ENCODE measurements around the gene TFEB.
A peak's percentile ranks its signal among the peaks of the same experiment; 100 is the strongest.

Gene TFEB

DNA sequence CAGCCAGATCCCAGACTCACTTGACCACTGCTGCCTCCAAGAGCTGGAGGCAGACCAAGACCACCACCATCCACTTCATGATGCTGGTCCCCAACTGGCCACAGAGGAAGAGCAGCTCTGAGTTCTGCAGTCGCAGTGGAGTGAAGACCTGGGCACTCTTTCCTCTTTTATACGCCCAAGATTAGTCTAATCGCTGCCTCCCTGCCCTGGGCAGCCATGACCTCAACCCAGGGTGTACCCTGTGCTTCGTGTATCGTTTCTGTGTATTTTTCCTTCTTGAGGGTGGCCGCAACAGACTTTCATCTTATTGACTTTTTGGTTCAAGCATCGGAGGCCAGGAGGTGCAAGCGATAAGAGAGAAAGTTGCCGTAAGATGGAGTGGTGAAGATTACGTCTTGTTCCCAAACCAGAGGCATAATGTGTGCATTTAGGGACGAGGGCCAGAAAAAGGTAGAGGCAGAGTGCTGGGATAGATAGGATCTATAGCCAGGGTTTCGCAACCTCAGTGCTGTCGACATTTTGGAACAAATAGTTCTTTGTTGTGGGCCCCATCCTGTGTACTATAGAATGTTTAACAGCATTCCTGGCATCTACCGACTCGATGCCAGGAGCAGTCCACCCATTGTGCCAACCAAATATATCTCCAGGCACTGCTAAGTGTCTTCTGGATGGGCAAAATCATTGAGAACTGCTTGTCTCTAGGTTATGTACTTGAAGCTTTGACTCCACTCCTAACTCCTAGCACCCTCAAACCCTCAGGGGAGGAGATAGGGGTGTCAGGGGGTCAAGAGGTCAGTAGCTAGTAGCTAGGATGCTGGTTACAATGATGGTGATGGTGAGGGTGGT is 12.1 kb upstream of the TFEB start, which contains the start of gene PGC:
TSS of gene PGC (minus strand) at position 142 of the 846 bp plus-strand sequence. CDS start at position 79, 63 bp downstream.
- TF ChIP-seq, protein P1, sequence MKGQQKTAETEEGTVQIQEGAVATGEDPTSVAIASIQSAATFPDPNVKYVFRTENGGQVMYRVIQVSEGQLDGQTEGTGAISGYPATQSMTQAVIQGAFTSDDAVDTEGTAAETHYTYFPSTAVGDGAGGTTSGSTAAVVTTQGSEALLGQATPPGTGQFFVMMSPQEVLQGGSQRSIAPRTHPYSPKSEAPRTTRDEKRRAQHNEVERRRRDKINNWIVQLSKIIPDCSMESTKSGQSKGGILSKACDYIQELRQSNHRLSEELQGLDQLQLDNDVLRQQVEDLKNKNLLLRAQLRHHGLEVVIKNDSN (IDR thresholded peaks at IDR 0.05), result no peak
- TF ChIP-seq CEBPB (IDR thresholded peaks at IDR 0.05), result peak; percentile 78

DNA sequence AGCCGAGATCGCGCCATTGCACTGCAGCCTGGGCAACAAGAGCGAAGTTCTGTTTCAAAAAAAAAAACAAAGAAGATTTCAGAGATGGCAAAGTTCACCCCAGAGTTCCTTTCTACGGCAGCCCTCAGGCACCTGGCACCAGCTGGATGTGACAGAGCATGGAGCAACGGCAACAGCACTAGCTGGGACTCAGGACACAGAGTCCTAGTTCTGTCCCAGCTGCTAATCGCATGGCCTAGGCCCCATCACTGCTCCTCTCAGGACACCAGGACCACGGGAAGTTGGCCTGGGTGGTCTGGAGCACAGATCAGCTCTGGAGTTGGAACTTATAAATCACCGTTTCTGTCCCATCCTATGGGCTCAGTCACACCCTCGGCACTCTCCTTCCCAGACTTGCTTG is 10.7 kb upstream of the TFEB start:
- TF ChIP-seq RAD21 (IDR thresholded peaks at IDR 0.05; ENCODE audit: low read depth) (no peak), TCF12 (IDR thresholded peaks at IDR 0.05; ENCODE audit: low read depth) (no peak), ZBTB7A (IDR thresholded peaks at IDR 0.05; ENCODE audit: low read depth) (no peak), TAF1 (IDR thresholded peaks at IDR 0.05; ENCODE audit: low read depth) (no peak), TEAD4 (IDR thresholded peaks at IDR 0.05) (no peak), YY1 (IDR thresholded peaks at IDR 0.05; ENCODE audit: low read depth) (no peak), EGR1 (IDR thresholded peaks at IDR 0.05) (no peak), FOXM1 (IDR thresholded peaks at IDR 0.05; ENCODE audit: borderline replicate concordance, low read depth) (no peak), CREB1 (IDR thresholded peaks at IDR 0.05; ENCODE audit: low read depth) (no peak), CEBPB (IDR thresholded peaks at IDR 0.05) (no peak), NFIC (IDR thresholded peaks at IDR 0.05) (no peak), EP300 (IDR thresholded peaks at IDR 0.05; ENCODE audit: borderline replicate concordance) (no peak)
- TF ChIP-seq, protein P2, sequence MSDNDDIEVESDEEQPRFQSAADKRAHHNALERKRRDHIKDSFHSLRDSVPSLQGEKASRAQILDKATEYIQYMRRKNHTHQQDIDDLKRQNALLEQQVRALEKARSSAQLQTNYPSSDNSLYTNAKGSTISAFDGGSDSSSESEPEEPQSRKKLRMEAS (IDR thresholded peaks at IDR 0.05), result no peak
- TF ChIP-seq, protein P1 (IDR thresholded peaks at IDR 0.05), result no peak
- TF ChIP-seq, protein P3, sequence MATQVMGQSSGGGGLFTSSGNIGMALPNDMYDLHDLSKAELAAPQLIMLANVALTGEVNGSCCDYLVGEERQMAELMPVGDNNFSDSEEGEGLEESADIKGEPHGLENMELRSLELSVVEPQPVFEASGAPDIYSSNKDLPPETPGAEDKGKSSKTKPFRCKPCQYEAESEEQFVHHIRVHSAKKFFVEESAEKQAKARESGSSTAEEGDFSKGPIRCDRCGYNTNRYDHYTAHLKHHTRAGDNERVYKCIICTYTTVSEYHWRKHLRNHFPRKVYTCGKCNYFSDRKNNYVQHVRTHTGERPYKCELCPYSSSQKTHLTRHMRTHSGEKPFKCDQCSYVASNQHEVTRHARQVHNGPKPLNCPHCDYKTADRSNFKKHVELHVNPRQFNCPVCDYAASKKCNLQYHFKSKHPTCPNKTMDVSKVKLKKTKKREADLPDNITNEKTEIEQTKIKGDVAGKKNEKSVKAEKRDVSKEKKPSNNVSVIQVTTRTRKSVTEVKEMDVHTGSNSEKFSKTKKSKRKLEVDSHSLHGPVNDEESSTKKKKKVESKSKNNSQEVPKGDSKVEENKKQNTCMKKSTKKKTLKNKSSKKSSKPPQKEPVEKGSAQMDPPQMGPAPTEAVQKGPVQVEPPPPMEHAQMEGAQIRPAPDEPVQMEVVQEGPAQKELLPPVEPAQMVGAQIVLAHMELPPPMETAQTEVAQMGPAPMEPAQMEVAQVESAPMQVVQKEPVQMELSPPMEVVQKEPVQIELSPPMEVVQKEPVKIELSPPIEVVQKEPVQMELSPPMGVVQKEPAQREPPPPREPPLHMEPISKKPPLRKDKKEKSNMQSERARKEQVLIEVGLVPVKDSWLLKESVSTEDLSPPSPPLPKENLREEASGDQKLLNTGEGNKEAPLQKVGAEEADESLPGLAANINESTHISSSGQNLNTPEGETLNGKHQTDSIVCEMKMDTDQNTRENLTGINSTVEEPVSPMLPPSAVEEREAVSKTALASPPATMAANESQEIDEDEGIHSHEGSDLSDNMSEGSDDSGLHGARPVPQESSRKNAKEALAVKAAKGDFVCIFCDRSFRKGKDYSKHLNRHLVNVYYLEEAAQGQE (IDR thresholded peaks at IDR 0.05; ENCODE audit: low read depth), result no peak

DNA sequence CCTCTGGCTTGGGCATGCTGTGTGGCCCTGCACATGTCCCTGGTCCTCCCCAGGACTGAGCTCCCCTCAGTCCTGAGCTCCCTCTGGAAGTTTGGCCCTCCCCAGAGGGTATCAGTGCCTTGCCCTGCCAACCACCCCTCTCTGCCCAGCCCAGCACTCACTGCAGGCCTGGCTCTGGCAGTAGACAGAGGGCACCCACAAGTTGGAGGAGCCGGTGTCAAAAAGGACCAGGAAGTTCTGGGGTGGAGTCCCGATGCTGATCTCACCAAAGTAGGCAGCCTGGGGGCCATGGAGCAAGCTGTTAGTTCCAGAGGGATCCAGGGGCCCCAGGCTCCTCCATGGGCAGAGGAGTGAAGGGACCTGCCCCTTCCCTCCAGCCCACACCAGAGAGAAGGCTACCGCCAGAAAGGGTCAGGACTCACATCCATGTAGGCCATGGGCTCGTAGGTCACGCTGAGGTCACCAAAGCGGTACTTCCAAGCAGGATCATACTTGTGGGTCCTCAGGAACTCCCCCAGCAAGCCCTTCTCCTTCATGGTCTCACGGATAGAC is 8.9 kb upstream of the TFEB start:
- TF ChIP-seq EGR1 (IDR thresholded peaks at IDR 0.05) (no peak), CREB1 (IDR thresholded peaks at IDR 0.05; ENCODE audit: low read depth) (no peak), ZBTB7A (IDR thresholded peaks at IDR 0.05; ENCODE audit: low read depth) (no peak), TEAD4 (IDR thresholded peaks at IDR 0.05) (no peak), EP300 (IDR thresholded peaks at IDR 0.05; ENCODE audit: borderline replicate concordance) (no peak), TCF12 (IDR thresholded peaks at IDR 0.05; ENCODE audit: low read depth) (no peak), CEBPB (IDR thresholded peaks at IDR 0.05) (no peak), TAF1 (IDR thresholded peaks at IDR 0.05; ENCODE audit: low read depth) (no peak)
- TF ChIP-seq, protein P3 (IDR thresholded peaks at IDR 0.05; ENCODE audit: low read depth), result no peak

DNA sequence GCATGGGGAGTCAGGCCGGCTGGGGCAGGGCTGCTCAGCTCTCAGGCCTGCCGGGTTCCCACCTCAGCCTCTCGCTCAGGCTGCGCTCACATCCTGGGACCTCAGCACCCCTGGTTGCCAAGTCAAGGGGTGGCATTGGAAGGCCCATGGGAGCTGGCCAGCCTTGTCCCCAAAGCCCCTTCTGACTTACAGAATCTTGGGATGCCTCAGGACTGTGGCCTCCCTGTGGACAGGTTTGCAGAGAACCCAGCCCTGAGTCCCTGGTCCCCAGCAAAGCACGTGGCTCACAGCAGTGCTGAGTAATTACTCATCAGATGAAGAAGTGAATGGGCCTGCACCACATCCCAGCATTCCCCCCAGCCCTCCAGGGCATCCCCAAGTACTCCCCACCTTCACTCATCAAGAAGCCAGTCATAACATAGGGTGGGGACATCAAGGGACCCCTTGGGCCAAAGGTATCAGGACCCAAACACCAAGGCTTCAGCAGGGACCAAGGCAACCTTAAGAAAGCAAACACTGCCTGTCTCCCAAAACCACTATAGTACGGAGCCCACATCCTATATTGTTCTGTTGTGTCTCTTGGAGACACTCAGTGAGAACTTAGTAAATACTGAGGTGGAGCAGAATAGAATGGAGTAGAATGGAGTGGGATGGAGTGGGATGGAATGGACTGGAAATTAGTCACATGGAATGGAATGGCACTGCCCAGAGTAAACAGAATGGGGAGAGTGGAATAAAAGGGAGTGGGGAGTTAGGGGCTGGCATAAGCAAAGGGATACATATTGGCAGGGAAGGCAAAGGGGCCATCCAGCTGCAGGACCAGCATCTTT is 8.2 kb upstream of the TFEB start:
- no peak for TF ChIP-seq TCF12 (IDR thresholded peaks at IDR 0.05; ENCODE audit: low read depth)
- no peak for TF ChIP-seq CEBPB (IDR thresholded peaks at IDR 0.05)
- TF ChIP-seq TAF1 (IDR thresholded peaks at IDR 0.05; ENCODE audit: low read depth), result no peak
- no peak for TF ChIP-seq YY1 (IDR thresholded peaks at IDR 0.05; ENCODE audit: low read depth)
- TF ChIP-seq, protein P3 (IDR thresholded peaks at IDR 0.05; ENCODE audit: low read depth), result no peak
- TF ChIP-seq EP300 (IDR thresholded peaks at IDR 0.05; ENCODE audit: borderline replicate concordance), result no peak
- TF ChIP-seq NFIC (IDR thresholded peaks at IDR 0.05), result no peak
- TF ChIP-seq, protein P1 (IDR thresholded peaks at IDR 0.05), result no peak

Data from Ishikawa (cell line).